Measurements from ENCODE around the gene TADA1. TPM values are rescaled to one million over a fixed set of nuclear protein-coding genes. Genes with fewer than 3 reads are reported as not detected.
A peak's percentile ranks its signal among the peaks of the same experiment; 100 is the strongest.

The TADA1 gene
- total RNA-seq, 1 experiment from 2014 or later, result 13.9 TPM

DNA sequence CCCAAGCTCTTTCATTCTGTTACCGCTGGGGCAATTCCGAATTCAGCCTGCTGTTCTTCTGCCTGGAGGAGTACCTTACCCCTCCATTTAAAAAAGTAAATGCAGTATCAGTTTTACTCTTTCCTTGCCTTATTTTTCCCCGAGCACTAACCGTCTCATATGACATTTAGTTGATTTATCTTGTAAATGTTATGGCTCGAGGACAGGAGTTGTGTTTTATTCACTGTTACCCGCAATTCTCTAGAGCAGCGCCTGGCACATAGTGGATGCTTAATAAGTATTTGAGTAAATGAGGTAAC, 425 bp upstream of the TADA1 start:
- Histone ChIP-seq H3K4me3 (ENCODE audit: low read depth, low read length) (peak overlapping the region; percentile 31), H3K9me3 (no peaks in the 10 kb centered on the region), H3K4me1 (peaks cover 8% of the 10 kb centered on the region), H3K27me3 (replicated peaks; ENCODE audit: control insufficient read depth, insufficient read depth, low read length) (no peaks in the 10 kb centered on the region), H3K36me3 (ENCODE audit: control insufficient read depth, insufficient read depth, low read length) (no peaks in the 10 kb centered on the region)
- intact Hi-C loops (cut with micrococcal nuclease; ENCODE audit: unreplicated experiment), result loop anchor here (1.0 kb wide), 1 partner anchor 36 kb away; no protein-coding TSS in a partner anchor
- Mint-ChIP-seq H3K4me1 (ENCODE audit: low read depth, unreplicated experiment) (peaks cover 17% of the 10 kb centered on the region), H3K4me3 (ENCODE audit: unreplicated experiment) (peak overlapping the region; percentile 87), H3K9me3 (ENCODE audit: unreplicated experiment) (no peaks in the 10 kb centered on the region), H3K36me3 (ENCODE audit: insufficient read depth, unreplicated experiment) (peaks cover 6% of the 10 kb centered on the region), H3K27me3 (ENCODE audit: insufficient read depth, unreplicated experiment) (no peaks in the 10 kb centered on the region), H3K27ac (ENCODE audit: unreplicated experiment) (peak overlapping the region; percentile 97)
- no peak for DNase-seq
- no TSS peak for BruUV-seq (replicated peaks)
- TF ChIP-seq, protein P1, sequence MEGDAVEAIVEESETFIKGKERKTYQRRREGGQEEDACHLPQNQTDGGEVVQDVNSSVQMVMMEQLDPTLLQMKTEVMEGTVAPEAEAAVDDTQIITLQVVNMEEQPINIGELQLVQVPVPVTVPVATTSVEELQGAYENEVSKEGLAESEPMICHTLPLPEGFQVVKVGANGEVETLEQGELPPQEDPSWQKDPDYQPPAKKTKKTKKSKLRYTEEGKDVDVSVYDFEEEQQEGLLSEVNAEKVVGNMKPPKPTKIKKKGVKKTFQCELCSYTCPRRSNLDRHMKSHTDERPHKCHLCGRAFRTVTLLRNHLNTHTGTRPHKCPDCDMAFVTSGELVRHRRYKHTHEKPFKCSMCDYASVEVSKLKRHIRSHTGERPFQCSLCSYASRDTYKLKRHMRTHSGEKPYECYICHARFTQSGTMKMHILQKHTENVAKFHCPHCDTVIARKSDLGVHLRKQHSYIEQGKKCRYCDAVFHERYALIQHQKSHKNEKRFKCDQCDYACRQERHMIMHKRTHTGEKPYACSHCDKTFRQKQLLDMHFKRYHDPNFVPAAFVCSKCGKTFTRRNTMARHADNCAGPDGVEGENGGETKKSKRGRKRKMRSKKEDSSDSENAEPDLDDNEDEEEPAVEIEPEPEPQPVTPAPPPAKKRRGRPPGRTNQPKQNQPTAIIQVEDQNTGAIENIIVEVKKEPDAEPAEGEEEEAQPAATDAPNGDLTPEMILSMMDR (IDR thresholded peaks at IDR 0.05; ENCODE audit: insufficient read depth in 1 of 2, low read depth in 1 of 2, low read length in 1 of 2, severe bottlenecking in 1 of 2, unreplicated experiment in 1 of 2), result peak; percentile 31 to 39
- CTCF ChIA-PET, result interaction anchor here (0.6 to 2.7 kb wide), 4 partner anchors 32 to 184 kb away, joined by 3 to 7 read pairs (median 3); no protein-coding TSS in a partner anchor
- POLR2A ChIA-PET, result interaction anchor here (0.6 to 1.8 kb wide), 4 partner anchors 10 to 1739 kb away, joined by 5 to 17 read pairs (median 6); partner anchors contain the start of genes POGK and POU2F1

DNA sequence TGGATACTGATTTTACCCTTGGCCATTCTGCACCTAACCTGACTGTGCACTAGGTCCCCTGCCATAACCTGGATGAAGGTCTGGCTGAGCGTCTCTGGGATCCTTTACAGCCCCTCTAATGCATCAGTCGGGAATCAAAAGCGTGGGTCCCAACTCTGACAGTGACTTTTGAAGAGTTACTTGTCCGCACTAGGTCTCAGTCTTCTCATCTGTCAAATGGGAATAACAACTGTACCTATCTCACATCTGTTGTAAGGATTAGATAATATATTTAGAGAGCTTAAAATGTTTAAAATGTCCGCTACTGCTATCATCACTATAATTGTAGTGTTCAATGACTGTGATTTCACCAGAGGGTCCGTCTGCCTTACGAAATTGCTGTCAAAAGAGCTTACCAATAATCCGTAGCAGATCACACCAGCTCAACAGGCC, 746 bp downstream of the TADA1 start:
- ChIA-PET POLR2A (interaction anchor here (1.8 kb wide), 2 partner anchors 35 to 345 kb away, joined by 6 to 17 read pairs; partner anchors contain the start of genes POGK and POU2F1), CTCF (interaction anchor here (2.7 kb wide), 1 partner anchor 35 kb away, joined by 7 read pairs; no protein-coding TSS in a partner anchor)
- H3K4me1 Mint-ChIP-seq (ENCODE audit: low read depth, unreplicated experiment), result peaks cover 17% of the 10 kb centered on the region
- Histone ChIP-seq H3K4me1 (peaks cover 8% of the 10 kb centered on the region), H3K27me3 (replicated peaks; ENCODE audit: control insufficient read depth, insufficient read depth, low read length) (no peaks in the 10 kb centered on the region), H3K4me3 (ENCODE audit: low read depth, low read length) (peak overlapping the region; percentile 57), H3K36me3 (ENCODE audit: control insufficient read depth, insufficient read depth, low read length) (no peaks in the 10 kb centered on the region), H3K9me3 (no peaks in the 10 kb centered on the region)
- peaks cover 6% of the 10 kb centered on the region for H3K36me3 Mint-ChIP-seq (ENCODE audit: insufficient read depth, unreplicated experiment)
- peak overlapping the region; percentile 97 for H3K27ac Mint-ChIP-seq (ENCODE audit: unreplicated experiment)
- no peaks in the 10 kb centered on the region for H3K27me3 Mint-ChIP-seq (ENCODE audit: insufficient read depth, unreplicated experiment)
- no TSS peak for BruUV-seq (replicated peaks)
- H3K9me3 Mint-ChIP-seq (ENCODE audit: unreplicated experiment), result no peaks in the 10 kb centered on the region
- H3K4me3 Mint-ChIP-seq (ENCODE audit: unreplicated experiment), result peak overlapping the region; percentile 87
- intact Hi-C loops (cut with micrococcal nuclease; ENCODE audit: unreplicated experiment), result no loop called here
- no peak for DNase-seq
- TF ChIP-seq, protein P1 (IDR thresholded peaks at IDR 0.05; ENCODE audit: insufficient read depth in 1 of 2, low read depth in 1 of 2, low read length in 1 of 2, severe bottlenecking in 1 of 2, unreplicated experiment in 1 of 2), result no peak

DNA sequence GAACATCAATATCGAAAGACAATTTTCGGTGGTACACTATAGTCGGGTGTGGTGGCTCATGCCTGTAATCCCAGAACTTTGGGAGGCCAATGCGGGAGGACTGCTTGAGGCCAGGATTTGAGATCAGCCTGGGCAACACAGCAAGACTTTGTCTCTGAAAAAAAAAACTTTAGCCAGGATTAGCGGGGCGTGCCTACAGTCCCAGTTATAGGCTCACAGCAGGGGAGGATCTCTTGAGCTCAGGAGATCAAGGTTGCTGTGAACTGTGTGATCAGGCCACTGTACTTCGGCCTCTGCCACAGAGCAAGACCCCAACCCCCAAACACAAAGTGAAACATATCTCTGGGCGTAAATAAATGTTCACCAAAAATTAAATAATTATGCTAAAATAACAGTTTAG, 1.6 kb downstream of the TADA1 start:
- H3K27me3 Mint-ChIP-seq (ENCODE audit: insufficient read depth, unreplicated experiment), result no peaks in the 10 kb centered on the region
- intact Hi-C loops (cut with micrococcal nuclease; ENCODE audit: unreplicated experiment), result no loop called here
- no peaks in the 10 kb centered on the region for H3K9me3 Mint-ChIP-seq (ENCODE audit: unreplicated experiment)
- Histone ChIP-seq H3K4me3 (ENCODE audit: low read depth, low read length) (no peak overlapping the region), H3K4me1 (peaks cover 8% of the 10 kb centered on the region), H3K27me3 (replicated peaks; ENCODE audit: control insufficient read depth, insufficient read depth, low read length) (no peaks in the 10 kb centered on the region), H3K9me3 (no peaks in the 10 kb centered on the region), H3K36me3 (ENCODE audit: control insufficient read depth, insufficient read depth, low read length) (no peaks in the 10 kb centered on the region)
- no TSS peak for BruUV-seq (replicated peaks)
- ChIA-PET CTCF (interaction anchor here (2.7 kb wide), 1 partner anchor 36 kb away, joined by 7 read pairs; no protein-coding TSS in a partner anchor), POLR2A (interaction anchor here (0.5 to 0.6 kb wide), 3 partner anchors 35 to 345 kb away, joined by 3 to 4 read pairs (median 3); partner anchors contain the start of gene POGK)
- peak overlapping the region; percentile 87 for H3K4me3 Mint-ChIP-seq (ENCODE audit: unreplicated experiment)
- no peak for DNase-seq
- no peak overlapping the region for H3K27ac Mint-ChIP-seq (ENCODE audit: unreplicated experiment)
- peaks cover 17% of the 10 kb centered on the region for H3K4me1 Mint-ChIP-seq (ENCODE audit: low read depth, unreplicated experiment)
- TF ChIP-seq, protein P1 (IDR thresholded peaks at IDR 0.05; ENCODE audit: insufficient read depth in 1 of 2, low read depth in 1 of 2, low read length in 1 of 2, severe bottlenecking in 1 of 2, unreplicated experiment in 1 of 2), result no peak
- H3K36me3 Mint-ChIP-seq (ENCODE audit: insufficient read depth, unreplicated experiment), result peaks cover 6% of the 10 kb centered on the region
